PC-9 (cell line): Measurements from ENCODE around the gene SIPA1L3.

Experiments
- EZH2 ChIP-seq: fragments of 200-600 bp; sonication (generic); IDR thresholded peaks from 2 replicates; pipeline ENCODE4 v1.8.0; 2017; ENCODE audit warnings: antibody characterized with exemption, low read depth
- TF ChIP-seq, protein P1 (sequence below): fragments of 200-600 bp; sonication (generic); conservative IDR thresholded peaks from 2 replicates; pipeline ENCODE4 v1.6.1; 2017; ENCODE audit warnings: mixed run types, antibody characterized with exemption, mild to moderate bottlenecking, moderate library complexity

GRCh38 chr19:38079926-38080380 lies 172.9 kb downstream of the SIPA1L3 start:
- TF ChIP-seq, protein P1, sequence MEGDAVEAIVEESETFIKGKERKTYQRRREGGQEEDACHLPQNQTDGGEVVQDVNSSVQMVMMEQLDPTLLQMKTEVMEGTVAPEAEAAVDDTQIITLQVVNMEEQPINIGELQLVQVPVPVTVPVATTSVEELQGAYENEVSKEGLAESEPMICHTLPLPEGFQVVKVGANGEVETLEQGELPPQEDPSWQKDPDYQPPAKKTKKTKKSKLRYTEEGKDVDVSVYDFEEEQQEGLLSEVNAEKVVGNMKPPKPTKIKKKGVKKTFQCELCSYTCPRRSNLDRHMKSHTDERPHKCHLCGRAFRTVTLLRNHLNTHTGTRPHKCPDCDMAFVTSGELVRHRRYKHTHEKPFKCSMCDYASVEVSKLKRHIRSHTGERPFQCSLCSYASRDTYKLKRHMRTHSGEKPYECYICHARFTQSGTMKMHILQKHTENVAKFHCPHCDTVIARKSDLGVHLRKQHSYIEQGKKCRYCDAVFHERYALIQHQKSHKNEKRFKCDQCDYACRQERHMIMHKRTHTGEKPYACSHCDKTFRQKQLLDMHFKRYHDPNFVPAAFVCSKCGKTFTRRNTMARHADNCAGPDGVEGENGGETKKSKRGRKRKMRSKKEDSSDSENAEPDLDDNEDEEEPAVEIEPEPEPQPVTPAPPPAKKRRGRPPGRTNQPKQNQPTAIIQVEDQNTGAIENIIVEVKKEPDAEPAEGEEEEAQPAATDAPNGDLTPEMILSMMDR, result no peak
- no peak for TF ChIP-seq EZH2
